Spleen (tissue), 11 donors: ENCODE data around the gene ECEL1. TPM values are rescaled to one million over a fixed set of nuclear protein-coding genes. Genes with fewer than 3 reads are reported as not detected.

ENCODE experiments used
- DNase-seq: peaks from one replicate; pipeline ENCODE4 v3.0.0-alpha.2; 2020
- H3K27ac ChIP-seq, 8 donors: fragments of 200-600 bp; sonication (generic) in 7 of 8; 1 replicate in 4 of 8; 2 replicates in 4 of 8; pipeline versions ENCODE4 v1.5.0 to v1.8.0; 2016 to 2021; ENCODE audit warnings: inconsistent platforms in 4 of 8, mild to moderate bottlenecking in 4 of 8, moderate library complexity in 1 of 8
- H3K27me3 ChIP-seq, 7 donors: fragments of 200-600 bp; sonication (generic) in 6 of 7; replicated peaks in 1 of 7; 1 replicate in 4 of 7; 2 replicates in 3 of 7; pipeline versions ENCODE4 v1.5.0 to v1.8.0; 2016 to 2021; ENCODE audit warnings: inconsistent platforms in 3 of 7, mild to moderate bottlenecking in 1 of 7
- H3K36me3 ChIP-seq, 6 donors: fragments of 200-600 bp; sonication (generic) in 5 of 6; 1 replicate in 4 of 6; 2 replicates in 2 of 6; pipeline versions ENCODE4 v1.5.0 to v1.8.0; 2016 to 2021; ENCODE audit warnings: inconsistent platforms in 2 of 6
- H3K4me1 ChIP-seq, 6 donors: fragments of 200-600 bp; sonication (generic) in 5 of 6; 1 replicate in 3 of 6; 2 replicates in 3 of 6; pipeline versions ENCODE4 v1.5.0 to v1.8.0; 2016 to 2021; ENCODE audit warnings: inconsistent platforms in 3 of 6
- H3K4me3 ChIP-seq, 8 donors: fragments of 200-600 bp; sonication (generic) in 7 of 8; 1 replicate in 4 of 8; 2 replicates in 4 of 8; pipeline versions ENCODE4 v1.5.0 to v1.8.0; 2016 to 2021; ENCODE audit warnings: inconsistent platforms in 4 of 8, mild to moderate bottlenecking in 4 of 8, moderate library complexity in 2 of 8
- H3K9me3 ChIP-seq, 8 donors: fragments of 200-600 bp; sonication (generic) in 7 of 8; 1 replicate in 4 of 8; 2 replicates in 4 of 8; pipeline versions ENCODE4 v1.5.0 to v1.8.0; 2016 to 2021; ENCODE audit warnings: inconsistent platforms in 4 of 8
- POLR2A ChIP-seq, 3 donors: fragments of 450-650 bp; IDR thresholded peaks; one replicate each; pipeline ENCODE4 v1.5.1; 2017; ENCODE audit warnings: antibody characterized with exemption in 3 of 3, mild to moderate bottlenecking in 1 of 3
- POLR2AphosphoS5 ChIP-seq, 3 donors: sonication (generic); formaldehyde crosslinking; IDR thresholded peaks; one replicate each; pipeline ENCODE4 v1.5.1; 2017; ENCODE audit warnings: antibody characterized with exemption in 3 of 3
- WGBS, 5 donors: extraction: QIAGEN DNeasy Blood & Tissue Kit in 3 of 5; methylation state at CpG; one replicate each; pipeline versions ENCODE4 v1.1.5 to v1.1.7; 2013 to 2018; 5-methylcytosine and 5-hydroxymethylcytosine counted together
- intact Hi-C: fragments of 100-400 bp; cut with DNase I; formaldehyde crosslinking; loops from one replicate; pipeline ENCODE4 v1.15.0; 2023; ENCODE audit warnings: low total_unique reads
- polyA plus RNA-seq, 3 donors: library from polyadenylated mRNA; stranded (reverse); fragments of 200-250 nt; gene quantifications; one replicate each; pipeline ENCODE4 v1.2.1, GENCODE V29; 2013
- total RNA-seq, 7 donors: library from RNA; depleted of rRNA in 3 of 7; stranded (reverse); fragments of >200 nt in 3 of 7; fragmentation: NEBNext Ultra II Directional in 4 of 7; extraction: Animal tissue kit (Norgen Biotek cat#: 25700) in 4 of 7; gene quantifications; one replicate each; pipeline versions ENCODE4 v1.1.0 to v1.2.1, GENCODE V29; 2016 to 2021
- TF ChIP-seq, protein P1 (sequence below), 11 experiments: fragments of 200-600 bp in 7 of 11; fragments of 450-650 bp in 4 of 11; sonication (generic) in 4 of 11; IDR thresholded peaks in 8 of 11; conservative IDR thresholded peaks in 3 of 11; 1 replicate in 7 of 11; 2 replicates in 4 of 11; pipeline versions ENCODE4 v1.4.0 to v1.8.0; 2016 to 2021; ENCODE audit warnings: antibody characterized with exemption in 11 of 11, inconsistent platforms in 4 of 11, mild to moderate bottlenecking in 1 of 11
- donor health status: healthy with polysubstance abuse.
- donor health status: DM: no; HTN: no; CAD: no; lungs with moderate emphysema.
- donor health status: DM: no; HTN: no; CAD: no.
- donor health status: Bipolar disorder and iron deficiency.
- donor health status: healthy.
- donor health status: DM: no; HTN: no; CAD: no.
- donor health status: DM: yes; HTN: yes; CAD: no.

ECEL1 gene
- total and polyA plus RNA-seq, 10 donors = 0.10 to 23.1 (median 0.32) TPM; not detected in 2

DNA sequence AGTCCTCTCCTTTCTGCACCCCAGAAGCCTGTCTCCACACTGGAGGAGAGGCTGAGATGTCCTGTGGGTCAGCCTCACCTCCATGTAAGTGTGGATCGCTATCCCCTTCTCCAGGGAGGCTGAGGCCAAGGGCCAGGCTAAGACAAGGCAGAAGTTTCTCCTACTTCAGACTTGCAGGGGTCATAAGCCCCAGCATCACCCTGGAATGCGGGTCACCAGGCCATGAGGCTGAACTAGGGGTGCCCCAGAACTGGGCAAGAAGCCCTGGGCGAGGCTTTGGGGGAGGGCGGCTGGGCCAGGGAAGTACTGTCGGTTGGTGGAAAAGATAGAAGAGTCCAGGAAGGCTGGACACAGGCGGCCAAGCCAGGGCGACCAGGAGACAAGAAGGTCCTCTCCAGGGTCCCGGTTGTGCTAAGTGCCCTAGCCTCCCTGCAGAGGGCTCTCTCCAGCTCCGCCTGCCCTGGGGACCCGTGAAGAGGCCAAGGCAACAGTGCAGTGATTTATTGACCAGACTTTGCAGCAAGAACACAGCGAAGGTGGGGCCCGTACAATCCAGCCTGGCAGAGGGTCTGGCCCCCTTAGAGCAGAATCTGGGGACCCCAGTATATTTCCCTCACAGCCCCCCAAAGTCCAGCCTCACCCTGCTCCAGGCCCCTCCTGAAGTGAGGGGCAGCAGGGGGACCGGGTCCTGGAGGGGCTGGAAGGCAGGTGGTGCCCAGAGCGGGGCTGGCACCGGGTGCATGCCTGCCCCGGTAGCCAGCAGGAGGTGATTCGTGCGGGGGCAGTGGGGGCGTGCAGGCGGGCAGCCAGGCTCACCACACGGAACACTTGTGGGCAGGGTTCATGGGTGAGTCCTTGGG is 8.1 kb downstream of the ECEL1 start:
- TF ChIP-seq, protein P1, sequence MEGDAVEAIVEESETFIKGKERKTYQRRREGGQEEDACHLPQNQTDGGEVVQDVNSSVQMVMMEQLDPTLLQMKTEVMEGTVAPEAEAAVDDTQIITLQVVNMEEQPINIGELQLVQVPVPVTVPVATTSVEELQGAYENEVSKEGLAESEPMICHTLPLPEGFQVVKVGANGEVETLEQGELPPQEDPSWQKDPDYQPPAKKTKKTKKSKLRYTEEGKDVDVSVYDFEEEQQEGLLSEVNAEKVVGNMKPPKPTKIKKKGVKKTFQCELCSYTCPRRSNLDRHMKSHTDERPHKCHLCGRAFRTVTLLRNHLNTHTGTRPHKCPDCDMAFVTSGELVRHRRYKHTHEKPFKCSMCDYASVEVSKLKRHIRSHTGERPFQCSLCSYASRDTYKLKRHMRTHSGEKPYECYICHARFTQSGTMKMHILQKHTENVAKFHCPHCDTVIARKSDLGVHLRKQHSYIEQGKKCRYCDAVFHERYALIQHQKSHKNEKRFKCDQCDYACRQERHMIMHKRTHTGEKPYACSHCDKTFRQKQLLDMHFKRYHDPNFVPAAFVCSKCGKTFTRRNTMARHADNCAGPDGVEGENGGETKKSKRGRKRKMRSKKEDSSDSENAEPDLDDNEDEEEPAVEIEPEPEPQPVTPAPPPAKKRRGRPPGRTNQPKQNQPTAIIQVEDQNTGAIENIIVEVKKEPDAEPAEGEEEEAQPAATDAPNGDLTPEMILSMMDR (IDR thresholded peaks at IDR 0.05 in 8 of 11, conservative IDR thresholded peaks at IDR 0.05 in 3 of 11) = no peak
- no peak for TF ChIP-seq POLR2AphosphoS5 (IDR thresholded peaks at IDR 0.05)
- TF ChIP-seq POLR2A (IDR thresholded peaks at IDR 0.05) = no peak

DNA sequence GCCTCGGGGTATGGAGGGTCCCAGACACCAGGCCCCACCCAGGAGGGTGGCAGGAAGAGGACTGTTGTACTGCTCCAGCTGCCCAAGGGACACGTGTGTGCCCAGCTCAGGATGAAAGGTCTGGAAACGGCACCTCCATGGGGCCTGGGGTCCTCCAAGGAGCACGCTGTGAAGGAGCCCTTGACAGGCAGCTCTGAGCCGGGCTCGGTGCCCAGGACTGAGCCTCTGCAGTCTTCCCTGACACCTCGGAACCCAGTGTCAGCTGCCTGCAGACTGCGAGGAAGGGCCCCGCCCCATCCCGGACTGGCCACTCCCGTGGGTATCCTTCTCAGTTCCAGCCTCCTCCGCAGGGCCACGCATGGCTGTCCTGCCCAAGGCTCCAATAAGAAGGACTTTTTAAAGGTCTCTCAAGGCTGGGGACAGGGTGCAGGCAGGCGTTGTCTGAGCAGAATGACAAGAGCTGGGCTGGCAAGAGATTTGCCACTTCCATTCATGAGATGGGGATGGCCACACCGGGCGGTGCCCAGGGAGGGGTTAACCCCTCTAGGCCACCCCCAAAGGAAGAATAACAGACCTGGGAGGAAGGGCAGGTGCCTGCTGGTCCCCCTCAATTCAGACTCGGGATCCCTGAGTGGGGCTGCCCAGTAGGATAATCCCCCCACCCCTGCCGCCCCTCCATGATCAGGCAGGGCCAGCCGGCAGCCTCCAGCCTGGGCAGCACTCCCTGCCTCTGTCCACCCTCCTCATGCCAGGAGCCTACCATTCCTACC is 8.9 kb downstream of the ECEL1 start:
- WGBS, 5 donors = 67 to 82% (median 78%) methylated on average over 12 to 19 of the region's 19 CpGs
- Histone ChIP-seq H3K27ac (no peak overlapping the region), H3K36me3 (no peaks in the 10 kb centered on the region), H3K9me3 (no peaks in the 10 kb centered on the region), H3K4me1 (no peaks in the 10 kb centered on the region), H3K27me3 (peaks cover 0 to 79% (median 2%) of the 10 kb centered on the region in 7 donors), H3K4me3 (no peak overlapping the region)
- TF ChIP-seq POLR2A (IDR thresholded peaks at IDR 0.05) = no peak
- no peak for TF ChIP-seq POLR2AphosphoS5 (IDR thresholded peaks at IDR 0.05)
- TF ChIP-seq, protein P1 (IDR thresholded peaks at IDR 0.05 in 8 of 11, conservative IDR thresholded peaks at IDR 0.05 in 3 of 11) = no peak
- intact Hi-C loops = no loop called here
- DNase-seq = peak; percentile 70

More for the DNA sequence above, 8.1 kb downstream of the ECEL1 start:
- Histone ChIP-seq H3K9me3 (no peaks in the 10 kb centered on the region), H3K36me3 (no peaks in the 10 kb centered on the region), H3K27ac (no peak overlapping the region), H3K27me3 (peaks cover 0 to 79% (median 10%) of the 10 kb centered on the region in 7 donors), H3K4me1 (no peaks in the 10 kb centered on the region), H3K4me3 (no peak overlapping the region)
- 74 to 79% (median 76%) methylated on average over 18 to 21 of the region's 21 CpGs for WGBS, 5 donors
- DNase-seq = peak; percentile 69
- intact Hi-C loops = no loop called here

- DNase-seq = peak; percentile 67
These were observed 9.7 kb downstream of the ECEL1 start for GRCh38 chr2:232477751-232478510.

More at GRCh38 chr2:232477751-232478510, 9.7 kb downstream of the ECEL1 start:
- H3K36me3 ChIP-seq = no peaks in the 10 kb centered on the region
- intact Hi-C loops = no loop called here
- peaks cover 0 to 5% (median 0%) of the 10 kb centered on the region in 8 donors for H3K9me3 ChIP-seq
- H3K27me3 ChIP-seq = peaks cover 0 to 79% (median 0%) of the 10 kb centered on the region in 7 donors
- no peak overlapping the region for H3K4me3 ChIP-seq
- TF ChIP-seq POLR2A (IDR thresholded peaks at IDR 0.05) = no peak
- TF ChIP-seq POLR2AphosphoS5 (IDR thresholded peaks at IDR 0.05) = no peak
- TF ChIP-seq, protein P1 (IDR thresholded peaks at IDR 0.05 in 8 of 11, conservative IDR thresholded peaks at IDR 0.05 in 3 of 11) = no peak
- H3K27ac ChIP-seq = no peak overlapping the region
- H3K4me1 ChIP-seq = no peaks in the 10 kb centered on the region
- WGBS, 5 donors = 86 to 92% (median 89%) methylated on average over 12 to 13 of the region's 13 CpGs
